Trophoblast cell (in vitro differentiated cells and primary cell): ENCODE data around the gene GASK1A.
A peak's percentile ranks its signal among the peaks of the same experiment; 100 is the strongest.

Source experiments
- DNase-seq, 2 donors: peaks; one replicate each; pipeline ENCODE4 v3.0.0-alpha.2; 2016
- H2AFZ ChIP-seq: 2 replicates; pipeline ENCODE4 v1.6.1; 2013; ENCODE audit warnings: low read length, moderate library complexity, mild to moderate bottlenecking; ENCODE audit not compliant: insufficient read depth, poor library complexity
- H2AK5ac ChIP-seq: 2 replicates; pipeline ENCODE4 v1.6.1; 2013; ENCODE audit warnings: mild to moderate bottlenecking, low read length
- H2BK120ac ChIP-seq: 2 replicates; pipeline ENCODE4 v1.6.1; 2013; ENCODE audit warnings: low read length, mild to moderate bottlenecking, moderate library complexity; ENCODE audit not compliant: insufficient read depth, poor library complexity
- H2BK12ac ChIP-seq: 2 replicates; pipeline ENCODE4 v1.6.1; 2013; ENCODE audit warnings: mild to moderate bottlenecking, low read length, moderate library complexity
- H2BK5ac ChIP-seq: 2 replicates; pipeline ENCODE4 v1.6.1; 2013; ENCODE audit warnings: low read length, low read depth, moderate library complexity, mild to moderate bottlenecking; ENCODE audit not compliant: poor library complexity
- H3K14ac ChIP-seq: 2 replicates; pipeline ENCODE4 v1.6.1; 2013; ENCODE audit warnings: mild to moderate bottlenecking, low read length
- H3K18ac ChIP-seq: 2 replicates; pipeline ENCODE4 v1.6.1; 2013; ENCODE audit warnings: mild to moderate bottlenecking, low read length
- H3K23ac ChIP-seq: 2 replicates; pipeline ENCODE4 v1.6.1; 2013; ENCODE audit warnings: low read length
- H3K27ac ChIP-seq: 2 replicates; pipeline ENCODE4 v1.5.1; 2013; ENCODE audit warnings: low read depth, mild to moderate bottlenecking, inconsistent platforms, low read length, moderate library complexity
- H3K27me3 ChIP-seq: 2 replicates; pipeline ENCODE4 v1.6.1; 2013; ENCODE audit warnings: inconsistent platforms, mild to moderate bottlenecking, low read length, moderate library complexity; ENCODE audit not compliant: insufficient read depth
- H3K36me3 ChIP-seq, 2 experiments: 1 replicate in 1 of 2; 2 replicates in 1 of 2; pipeline ENCODE4 v1.6.1; 2013; ENCODE audit warnings: low read length in 2 of 2, mild to moderate bottlenecking in 2 of 2, moderate library complexity in 1 of 2; ENCODE audit not compliant: insufficient read depth in 2 of 2, control insufficient read depth in 1 of 2
- H3K4ac ChIP-seq: 2 replicates; pipeline ENCODE4 v1.6.1; 2013; ENCODE audit warnings: low read depth, mild to moderate bottlenecking, low read length, moderate library complexity
- H3K4me1 ChIP-seq, 2 experiments: 1 replicate in 1 of 2; 2 replicates in 1 of 2; pipeline ENCODE4 v1.6.1; 2013; ENCODE audit warnings: low read length in 2 of 2, mild to moderate bottlenecking in 2 of 2, moderate library complexity in 1 of 2; ENCODE audit not compliant: insufficient read depth in 2 of 2, control insufficient read depth in 1 of 2
- H3K4me2 ChIP-seq: 2 replicates; pipeline ENCODE4 v1.6.1; 2013; ENCODE audit warnings: inconsistent platforms, mild to moderate bottlenecking, low read length, moderate library complexity
- H3K4me3 ChIP-seq: 2 replicates; pipeline ENCODE4 v1.5.1; 2013; ENCODE audit warnings: mild to moderate bottlenecking, low read depth, low read length, inconsistent platforms
- H3K79me1 ChIP-seq: one replicate; pipeline ENCODE4 v1.6.1; 2013; ENCODE audit warnings: low read length
- H3K79me2 ChIP-seq: 2 replicates; pipeline ENCODE4 v1.6.1; 2013; ENCODE audit warnings: low read length, mild to moderate bottlenecking; ENCODE audit not compliant: control insufficient read depth, insufficient read depth, poor library complexity
- H3K9ac ChIP-seq: 2 replicates; pipeline ENCODE4 v1.6.1; 2013; ENCODE audit warnings: mild to moderate bottlenecking, low read length
- H3K9me3 ChIP-seq: 2 replicates; pipeline ENCODE4 v1.6.1; 2013; ENCODE audit warnings: low read depth, mild to moderate bottlenecking, control low read depth, inconsistent platforms, low read length; ENCODE audit not compliant: insufficient read depth
- H4K12ac ChIP-seq: 2 replicates; pipeline ENCODE4 v1.6.1; 2013; ENCODE audit warnings: low read depth, mild to moderate bottlenecking, low read length, moderate library complexity
- H4K8ac ChIP-seq: 2 replicates; pipeline ENCODE4 v1.6.1; 2013; ENCODE audit warnings: low read depth, mild to moderate bottlenecking, low read length, moderate library complexity
- H4K91ac ChIP-seq: one replicate; pipeline ENCODE4 v1.6.1; 2013; ENCODE audit warnings: low read depth, mild to moderate bottlenecking, low read length, moderate library complexity
- WGBS: extraction: QIAGEN DNeasy Blood & Tissue Kit; methylation state at CpG from one replicate; pipeline ENCODE4 v1.1.7; 2013; ENCODE audit warnings: missing lambda C conversion rate; ENCODE audit not compliant: insufficient read length, insufficient coverage; ENCODE audit errors: extremely low coverage; 5-methylcytosine and 5-hydroxymethylcytosine counted together

GASK1A gene

GRCh38 chr3:42996021-42996420 is 16.9 kb downstream of the GASK1A start:
- H4K91ac ChIP-seq, result no peak overlapping the region
- H3K36me3 ChIP-seq, result no peaks in the 10 kb centered on the region
- H3K79me1 ChIP-seq, result no peaks in the 10 kb centered on the region

GRCh38 chr3:42996633-42997075 is 17.5 kb downstream of the GASK1A start:
- no CpG with 5 or more reads among the region's 2 CpGs for WGBS
- no peak overlapping the region for H2BK12ac ChIP-seq

More at GRCh38 chr3:42996021-42996420, 16.9 kb downstream of the GASK1A start:
- no CpG with 5 or more reads among the region's 4 CpGs for WGBS
- Histone ChIP-seq H3K4me1 (peaks cover 0 to 6% of the 10 kb centered on the region in 2 experiments), H3K4ac (no peak overlapping the region), H3K14ac (no peak overlapping the region), H3K9me3 (no peaks in the 10 kb centered on the region), H3K4me2 (no peak overlapping the region), H2BK12ac (no peak overlapping the region), H3K27ac (no peak overlapping the region), H2AK5ac (no peak overlapping the region), H3K18ac (no peak overlapping the region), H3K27me3 (no peaks in the 10 kb centered on the region), H3K4me3 (no peak overlapping the region), H3K23ac (no peak overlapping the region), H3K79me2 (no peaks in the 10 kb centered on the region), H3K9ac (no peak overlapping the region), H2AFZ (no peak overlapping the region), H2BK5ac (no peak overlapping the region), H2BK120ac (no peak overlapping the region), H4K12ac (no peak overlapping the region), H4K8ac (no peak overlapping the region)
- DNase-seq, result no peak

GRCh38 chr3:42999212-42999611 is 20.1 kb downstream of the GASK1A start:
- Histone ChIP-seq H4K91ac (no peak overlapping the region), H3K9ac (no peak overlapping the region), H3K18ac (no peak overlapping the region), H3K4me1 (no peaks in the 10 kb centered on the region), H3K36me3 (no peaks in the 10 kb centered on the region), H4K8ac (no peak overlapping the region), H2BK5ac (no peak overlapping the region), H3K27ac (no peak overlapping the region), H2BK120ac (no peak overlapping the region), H2AFZ (no peak overlapping the region), H4K12ac (no peak overlapping the region), H3K9me3 (no peaks in the 10 kb centered on the region), H3K27me3 (no peaks in the 10 kb centered on the region), H2BK12ac (no peak overlapping the region), H3K79me2 (no peaks in the 10 kb centered on the region), H3K23ac (no peak overlapping the region), H3K4ac (no peak overlapping the region), H2AK5ac (no peak overlapping the region), H3K79me1 (no peaks in the 10 kb centered on the region), H3K4me2 (no peak overlapping the region), H3K14ac (no peak overlapping the region), H3K4me3 (peak overlapping the region; percentile 7)
- WGBS, result no CpG with 5 or more reads among the region's 3 CpGs
- DNase-seq, result no peak

More at GRCh38 chr3:42996633-42997075, 17.5 kb downstream of the GASK1A start:
- H3K9ac ChIP-seq, result no peak overlapping the region
- no peaks in the 10 kb centered on the region for H3K79me1 ChIP-seq
- H3K4me2 ChIP-seq, result no peak overlapping the region
- no peak overlapping the region for H3K23ac ChIP-seq
- no peak overlapping the region for H2BK5ac ChIP-seq
- no peak overlapping the region for H2AFZ ChIP-seq
- H3K36me3 ChIP-seq, result no peaks in the 10 kb centered on the region
- no peak overlapping the region for H4K8ac ChIP-seq
- H2BK120ac ChIP-seq, result no peak overlapping the region
- H3K4ac ChIP-seq, result no peak overlapping the region
- no peak overlapping the region for H4K91ac ChIP-seq
- H4K12ac ChIP-seq, result no peak overlapping the region
- no peaks in the 10 kb centered on the region for H3K9me3 ChIP-seq
- H3K4me1 ChIP-seq, result peaks cover 0 to 2% of the 10 kb centered on the region in 2 experiments
- H3K18ac ChIP-seq, result no peak overlapping the region
- H2AK5ac ChIP-seq, result no peak overlapping the region
- DNase-seq, result no peak
- no peak overlapping the region for H3K27ac ChIP-seq
- no peaks in the 10 kb centered on the region for H3K79me2 ChIP-seq
- no peak overlapping the region for H3K4me3 ChIP-seq
- no peaks in the 10 kb centered on the region for H3K27me3 ChIP-seq
- H3K14ac ChIP-seq, result no peak overlapping the region

- no peaks in the 10 kb centered on the region for H3K9me3 ChIP-seq
- no peaks in the 10 kb centered on the region for H3K27me3 ChIP-seq
- H3K9ac ChIP-seq, result no peak overlapping the region
- H2BK12ac ChIP-seq, result no peak overlapping the region
- no peaks in the 10 kb centered on the region for H3K36me3 ChIP-seq
- H3K4me3 ChIP-seq, result no peak overlapping the region
- WGBS, result no CpG with 5 or more reads among the region's 4 CpGs
- H4K12ac ChIP-seq, result no peak overlapping the region
- no peaks in the 10 kb centered on the region for H3K79me2 ChIP-seq
- H2AFZ ChIP-seq, result no peak overlapping the region
- H3K4ac ChIP-seq, result no peak overlapping the region
- no peak overlapping the region for H3K4me2 ChIP-seq
- DNase-seq, result no peak
- H3K27ac ChIP-seq, result no peak overlapping the region
- no peak overlapping the region for H2BK120ac ChIP-seq
- no peak overlapping the region for H3K23ac ChIP-seq
- H3K4me1 ChIP-seq, result no peaks in the 10 kb centered on the region
- H3K14ac ChIP-seq, result no peak overlapping the region
- H2BK5ac ChIP-seq, result no peak overlapping the region
- no peaks in the 10 kb centered on the region for H3K79me1 ChIP-seq
- no peak overlapping the region for H4K91ac ChIP-seq
- no peak overlapping the region for H4K8ac ChIP-seq
- no peak overlapping the region for H3K18ac ChIP-seq
- H2AK5ac ChIP-seq, result no peak overlapping the region
Measured at GRCh38 chr3:42999632-43000031, 20.5 kb downstream of the GASK1A start.
